GM21717 (cell line): Measurements from ENCODE around the gene PRR7.

Experiments used
- ATAC-seq: cut with Tn5 transposase; IDR thresholded peaks from one replicate; pipeline ENCODE4 v1.9.1; 2021; ENCODE audit warnings: mild to moderate bottlenecking, moderate library complexity; ENCODE audit not compliant: unreplicated experiment

Gene PRR7

DNA sequence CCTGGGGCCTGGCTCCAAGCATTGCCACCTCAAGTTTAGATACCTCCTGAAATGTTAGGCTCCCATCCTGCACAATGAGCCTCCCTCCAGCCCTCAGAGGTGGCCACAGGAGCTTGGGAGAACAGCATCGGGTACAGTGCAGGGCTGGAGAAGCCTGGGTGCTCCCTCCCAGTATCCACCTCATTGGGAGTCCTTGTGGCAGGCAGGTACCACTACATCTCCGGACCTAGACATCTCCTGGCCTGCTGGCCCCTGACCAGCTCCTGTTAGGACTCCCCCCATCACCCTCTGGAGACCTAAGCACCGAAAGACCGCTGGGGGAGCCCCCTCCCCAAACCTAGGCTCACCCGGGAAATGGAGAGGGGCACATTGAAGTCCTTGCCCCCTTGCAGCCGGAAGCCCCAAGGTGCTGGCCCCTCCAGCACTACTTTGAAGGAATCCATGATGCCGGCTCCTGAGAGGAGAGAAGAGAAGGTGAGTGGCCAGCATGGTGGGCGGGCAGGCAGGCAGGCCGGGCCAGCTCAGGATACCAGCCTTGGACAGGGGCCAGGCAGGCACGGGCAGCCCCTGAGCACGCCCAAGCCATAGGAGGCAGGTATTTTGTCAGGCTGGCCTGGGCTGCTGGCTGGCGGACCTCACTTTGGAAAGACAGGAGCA lies 49.6 kb downstream of the PRR7 start:
- no peak for ATAC-seq

DNA sequence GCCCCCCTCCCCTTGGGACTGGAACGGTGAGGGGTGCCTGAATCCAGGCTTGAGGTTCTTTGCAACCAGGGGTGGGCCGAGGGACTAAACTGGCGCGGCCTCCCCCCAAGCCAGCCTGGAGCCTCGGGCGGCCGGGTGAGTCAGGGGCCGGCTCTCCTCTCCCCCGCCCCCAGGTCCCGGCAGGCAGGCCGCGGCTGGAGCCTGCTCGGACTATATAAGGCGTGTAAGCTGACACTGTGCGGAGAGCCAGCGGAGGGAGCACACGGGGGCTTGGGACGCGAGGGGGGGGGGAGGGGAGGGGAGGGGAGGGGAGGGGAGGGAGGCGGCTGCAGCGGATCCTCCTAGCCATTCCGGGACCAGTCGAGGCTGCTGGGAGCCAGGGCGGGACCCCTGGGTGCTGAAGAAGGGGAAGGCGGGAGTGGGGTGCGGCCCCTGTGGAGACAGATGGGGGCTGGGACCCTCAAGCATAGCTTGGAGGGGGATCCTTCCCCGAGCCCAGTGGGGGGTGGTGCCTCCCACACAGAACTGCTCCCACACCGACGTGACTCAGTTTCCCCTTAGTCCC lies 50.2 kb downstream of the PRR7 start:
- ATAC-seq, result no peak

DNA sequence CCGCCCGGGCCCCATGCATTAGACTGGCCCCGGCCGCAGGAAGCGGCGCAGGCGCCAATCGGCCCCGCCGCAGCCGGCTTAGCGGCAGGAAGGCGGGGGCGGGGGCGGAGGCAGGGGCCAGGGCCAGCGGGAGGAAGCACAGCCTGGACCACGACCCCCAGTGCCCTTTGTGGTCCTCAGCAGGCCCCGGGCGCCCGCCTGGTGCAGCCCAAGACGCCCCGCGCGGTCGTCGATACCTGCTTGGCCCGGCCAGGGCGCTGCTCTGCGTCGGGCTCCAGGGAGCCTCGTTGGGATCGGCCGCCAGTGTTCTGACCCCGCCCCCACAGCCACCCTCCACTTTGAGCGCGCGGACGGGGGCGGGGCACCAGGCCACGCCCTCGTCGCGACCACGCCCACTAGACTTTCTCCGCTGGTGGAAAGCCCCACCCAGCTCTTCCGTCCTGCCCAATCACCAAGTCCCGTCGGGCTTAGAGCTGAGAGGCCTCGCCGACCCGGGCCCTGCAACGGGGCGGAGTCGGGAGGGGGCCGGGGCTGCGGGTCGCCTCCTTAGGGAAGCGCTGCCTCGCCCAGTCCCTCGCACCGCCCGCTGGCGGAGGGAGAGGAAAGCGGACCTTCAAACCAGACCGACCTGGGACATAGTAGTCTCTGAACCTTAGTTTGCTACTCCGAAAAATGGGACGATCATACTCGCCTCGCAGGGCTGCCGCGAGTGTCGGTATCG lies 50.8 kb downstream of the PRR7 start, which contains the start of gene PDLIM7:
Gene PDLIM7 (minus strand): TSS at position 313 of the 721 bp plus-strand sequence. CDS start 1,092 bp downstream, outside the sequence.
- ATAC-seq, result peak; percentile 77

DNA sequence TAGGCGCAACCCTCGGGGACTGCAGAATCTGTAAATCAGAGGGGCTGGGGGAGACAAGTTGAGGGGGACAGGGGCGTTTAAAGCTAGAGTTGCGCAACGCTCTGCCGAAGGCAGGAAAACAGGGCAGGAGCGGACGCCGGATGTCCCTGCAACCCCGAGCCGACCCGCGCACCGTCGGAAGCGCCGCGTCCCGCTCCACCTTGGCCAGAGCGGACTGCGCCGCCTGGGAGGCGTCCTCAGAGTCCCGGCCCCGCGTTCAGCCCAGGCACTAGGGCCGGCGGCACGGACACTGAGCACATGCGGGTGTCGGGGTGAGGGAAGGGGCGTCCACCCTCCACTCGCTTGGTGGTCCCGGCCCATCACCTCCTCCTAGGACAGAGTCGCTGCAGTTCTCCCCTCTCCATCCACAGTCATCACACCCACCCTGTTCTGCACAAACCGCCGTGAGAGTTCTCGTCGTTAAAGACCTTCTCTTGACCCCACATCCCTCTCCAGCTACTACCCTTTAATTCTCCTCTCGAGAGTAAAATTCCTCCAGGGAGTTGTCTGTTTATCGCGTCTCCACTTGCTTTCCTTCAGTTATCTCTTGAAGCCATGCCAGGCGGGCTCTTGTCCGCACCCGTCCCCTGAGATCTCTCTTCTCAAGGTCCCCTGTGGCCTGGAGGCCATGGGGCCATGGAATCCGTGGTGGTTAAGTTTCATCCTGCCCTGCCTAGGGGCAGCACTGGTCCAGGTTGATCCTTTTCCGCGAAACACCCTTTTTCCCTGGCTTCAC lies 51.6 kb downstream of the PRR7 start:
- peak; percentile 1 for ATAC-seq

DNA sequence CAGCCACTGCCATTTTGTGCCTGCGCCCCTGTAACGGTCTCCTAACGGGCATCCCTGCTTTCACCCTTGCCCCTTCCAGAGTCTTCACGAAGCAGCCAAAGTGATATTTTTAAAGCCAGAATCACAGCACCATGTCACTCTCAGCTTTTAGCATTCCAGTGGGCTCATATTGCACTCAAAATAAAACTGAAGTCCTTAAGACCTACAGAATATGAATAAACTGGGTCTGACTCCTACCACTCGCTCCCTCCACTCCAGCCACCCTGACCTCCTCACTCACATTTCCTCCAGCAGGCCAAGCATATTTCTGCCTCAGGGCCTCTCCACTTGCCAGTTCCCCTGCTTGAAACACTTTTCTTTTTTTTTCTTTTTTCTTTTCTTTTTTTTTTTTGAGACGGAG lies 53.2 kb downstream of the PRR7 start:
- no peak for ATAC-seq

DNA sequence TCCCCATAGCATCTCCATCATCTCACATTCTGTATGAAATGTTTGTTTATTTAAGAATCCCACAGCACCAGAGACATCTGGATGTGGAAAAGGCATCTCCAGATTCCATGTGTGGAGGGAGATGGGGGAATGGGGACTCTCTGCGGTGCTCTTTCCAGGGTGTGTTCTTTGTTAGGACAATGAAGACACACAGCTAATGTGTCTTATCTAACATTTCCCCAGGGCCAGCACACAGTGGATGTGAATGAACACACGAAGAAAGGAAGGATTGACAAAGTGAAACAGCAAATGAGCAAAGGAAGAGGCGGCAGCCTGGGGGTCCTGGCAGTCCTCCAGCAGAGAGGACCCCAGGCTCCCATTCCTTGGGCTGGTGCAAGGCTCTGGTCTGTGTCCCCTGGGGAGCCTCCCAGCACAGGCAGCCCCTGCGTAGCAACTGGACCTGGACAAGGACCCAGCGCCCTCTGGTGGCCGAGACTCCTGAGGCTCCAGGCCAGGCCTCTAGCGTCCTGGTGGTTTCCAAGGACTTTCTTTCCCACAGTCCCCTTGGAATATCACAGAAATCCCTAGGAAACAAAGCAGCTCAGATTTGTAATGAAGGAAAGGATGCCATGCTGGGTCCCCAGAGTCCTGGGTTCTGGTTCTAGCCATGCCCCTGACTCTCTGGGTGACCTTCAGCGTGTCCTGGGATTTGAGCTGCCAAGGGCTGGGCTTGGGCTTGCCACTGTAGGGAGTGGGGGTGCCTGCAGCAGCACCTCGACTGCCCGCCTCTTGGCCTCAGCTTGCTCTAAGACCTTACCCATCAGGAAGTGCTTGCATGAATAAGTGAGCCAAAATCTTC lies 54.3 kb downstream of the PRR7 start:
- no peak for ATAC-seq

DNA sequence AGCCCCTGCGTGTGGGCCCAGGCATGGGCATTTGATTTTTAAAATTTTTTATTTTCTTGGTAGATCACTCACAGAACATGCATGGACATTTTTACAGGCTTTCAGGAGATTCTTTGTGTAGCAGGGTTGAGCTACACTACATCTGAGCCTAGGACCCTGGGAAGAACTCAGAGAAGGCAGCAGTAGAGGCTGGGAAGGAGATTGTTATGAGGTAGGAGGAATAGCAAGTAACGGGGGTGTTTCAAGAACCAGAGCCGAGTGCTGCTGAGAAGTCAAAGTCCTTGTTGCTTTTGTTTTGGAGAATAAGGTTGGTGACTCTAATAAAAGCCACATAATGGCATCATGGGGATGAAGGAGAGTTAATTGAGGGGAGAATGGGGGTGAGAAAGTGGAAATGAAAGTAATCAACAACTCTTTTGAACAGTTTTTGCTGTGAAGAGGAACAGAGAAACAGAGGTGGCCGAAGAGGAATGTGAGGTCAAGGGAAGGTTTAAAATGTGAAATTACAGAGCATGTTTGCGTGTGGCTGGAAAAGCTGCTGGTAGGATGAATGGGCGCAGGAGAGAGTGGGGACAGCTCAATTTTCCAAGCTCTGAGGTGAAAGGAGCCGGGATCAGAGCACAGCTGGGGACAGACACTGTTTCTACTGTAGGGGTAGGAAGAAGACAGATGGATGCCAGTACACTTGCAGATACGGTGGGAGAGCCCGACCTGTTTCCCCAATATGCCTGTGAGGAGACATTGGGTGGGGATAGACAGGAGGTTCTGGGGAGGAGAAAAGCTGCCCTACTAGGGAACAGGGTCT lies 55.5 kb downstream of the PRR7 start:
- no peak for ATAC-seq

DNA sequence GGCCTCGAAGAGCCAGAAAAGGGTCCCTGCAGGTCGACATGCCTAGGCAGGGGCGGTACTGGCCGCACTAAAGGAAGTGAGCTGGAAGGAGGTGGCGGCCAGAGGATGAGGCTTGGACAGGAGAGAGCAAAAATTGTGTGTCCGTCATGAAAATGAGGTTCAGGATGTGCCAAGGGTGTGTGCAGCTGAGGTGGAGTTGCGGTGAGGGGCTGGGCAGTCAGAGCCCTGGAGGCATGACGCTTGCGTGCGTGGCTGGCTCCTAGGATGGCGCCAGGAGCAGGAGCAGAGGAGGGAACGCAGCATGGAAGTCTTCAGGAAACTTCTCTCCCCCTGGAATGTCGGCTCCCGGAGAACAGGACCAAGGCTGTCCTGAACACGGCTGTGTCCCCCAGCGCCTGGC lies 56.3 kb downstream of the PRR7 start:
- no peak for ATAC-seq

DNA sequence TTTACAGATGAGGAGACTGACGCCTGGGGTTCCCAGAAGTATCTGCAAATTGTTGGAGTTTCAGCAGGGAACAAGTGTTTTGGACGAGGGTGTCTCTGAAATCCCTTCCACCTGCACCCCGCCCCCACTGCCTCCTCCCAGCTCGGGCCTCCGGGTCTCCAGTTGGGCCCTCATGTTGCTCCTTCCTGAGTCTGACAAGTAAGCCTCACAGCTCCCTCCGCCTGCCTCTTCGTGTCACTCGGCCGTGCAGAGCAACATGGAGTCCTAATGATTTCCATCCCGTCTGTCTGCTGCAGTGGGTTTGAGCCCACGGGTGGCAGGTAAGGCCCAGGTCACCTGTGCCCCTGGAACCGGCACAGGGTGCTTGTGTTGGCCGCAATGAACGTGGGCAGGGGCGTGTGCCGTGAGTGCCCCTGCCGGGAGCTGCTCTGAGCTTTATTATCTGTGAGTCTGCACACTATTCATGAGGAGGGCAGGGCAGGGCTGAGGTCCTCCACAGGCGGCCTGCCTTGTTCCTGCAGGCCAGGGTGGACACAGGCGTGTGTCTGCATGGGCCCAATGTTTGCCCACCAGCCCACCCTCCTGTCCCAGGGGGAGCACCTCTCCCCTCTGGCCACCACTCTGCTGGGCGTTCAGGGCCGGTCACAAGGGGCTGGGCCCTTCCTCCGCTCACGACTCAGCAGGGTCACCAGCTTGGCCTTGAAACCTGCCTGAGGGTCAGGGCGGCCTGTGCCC lies 56.9 kb downstream of the PRR7 start:
- ATAC-seq, result no peak

DNA sequence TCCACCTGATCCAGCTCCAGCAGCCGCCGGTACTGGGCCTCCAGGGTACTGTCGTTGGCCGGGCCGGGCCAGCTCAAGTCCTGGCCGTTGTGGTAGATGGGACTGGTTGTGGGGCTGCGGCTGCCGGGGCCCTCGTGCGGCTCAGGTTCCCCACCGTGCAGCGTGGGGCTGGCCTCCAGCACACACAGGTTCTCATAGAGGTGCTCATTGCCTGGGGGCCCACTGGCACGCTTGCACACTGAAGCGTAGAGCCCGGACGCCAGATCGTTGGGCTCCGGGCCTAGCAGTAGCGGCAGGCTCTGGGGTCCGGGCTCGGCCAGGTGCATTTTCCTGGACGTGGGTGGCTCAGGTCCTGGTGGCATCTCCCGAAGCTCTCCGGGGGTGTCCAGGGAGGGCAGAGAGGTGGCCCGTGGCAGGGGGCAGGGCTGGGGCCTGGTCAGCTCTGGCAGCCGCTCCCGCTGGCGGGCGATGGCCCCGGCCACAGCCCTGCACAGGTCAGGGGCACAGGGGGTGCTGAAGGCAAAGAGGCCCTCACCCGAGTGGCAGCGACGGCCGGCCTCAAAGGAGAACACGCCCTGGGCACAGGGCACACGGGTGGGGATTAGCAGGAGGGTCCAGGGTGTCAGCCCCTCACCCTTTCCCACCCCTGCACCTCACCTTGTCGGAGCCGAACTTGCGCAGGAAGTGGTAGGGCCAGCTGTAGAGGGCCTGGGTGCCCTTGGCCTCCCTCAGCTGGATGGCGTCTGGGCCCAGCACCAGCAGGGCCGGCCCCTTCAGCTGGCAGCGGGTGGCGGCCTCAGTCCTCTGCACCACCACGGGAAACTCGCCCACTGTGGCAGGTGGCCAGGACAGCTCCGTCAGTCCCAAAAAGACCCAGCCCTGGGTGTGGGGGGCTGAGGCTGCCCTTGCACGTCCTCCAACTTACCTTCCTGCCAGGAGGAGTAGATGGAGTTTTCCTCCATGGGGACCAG lies 57.8 kb downstream of the PRR7 start:
- no peak for ATAC-seq

DNA sequence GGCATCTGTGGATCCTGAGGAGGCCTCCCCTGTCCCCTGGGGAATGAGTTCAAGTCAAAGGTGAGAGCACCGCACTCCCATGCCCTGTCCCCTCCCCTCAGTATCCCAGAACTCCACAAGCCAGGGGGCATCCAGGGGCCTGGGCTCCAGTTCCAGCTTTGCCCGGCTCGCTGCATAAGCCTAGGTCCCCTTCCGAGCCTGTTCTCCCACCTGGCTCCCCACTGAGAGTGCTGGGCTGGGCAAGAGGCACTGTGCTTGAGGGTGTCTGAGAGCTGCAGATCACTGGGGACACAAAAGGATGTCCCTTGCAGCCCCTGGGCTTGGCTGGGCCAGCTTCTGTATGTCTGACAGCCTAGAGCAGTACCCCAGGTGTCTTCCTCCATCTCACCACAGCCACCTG lies 58.5 kb downstream of the PRR7 start:
- no peak for ATAC-seq
